SK-N-SH treated with all-trans-retinoic acid at 6 μM for 48 hours (cell line): ENCODE measurements around the gene BABAM2.

Source experiments
- ARNTL ChIP-seq: fragments of 450-650 bp; formaldehyde crosslinking; IDR thresholded peaks from 2 replicates; pipeline ENCODE4 v1.5.0; 2020; ENCODE audit warnings: low read depth, mild to moderate bottlenecking, moderate library complexity, borderline replicate concordance
- RARB ChIP-seq: fragments of 250-450 bp; sonication (Bioruptor Pico); IDR thresholded peaks from 2 replicates; pipeline ENCODE4 v1.8.0; 2021; ENCODE audit warnings: mild to moderate bottlenecking, moderate library complexity
- TCF4 ChIP-seq: fragments of 250-450 bp; sonication (Bioruptor Pico); IDR thresholded peaks from 2 replicates; pipeline ENCODE4 v1.8.0; 2021; ENCODE audit warnings: mild to moderate bottlenecking, moderate library complexity, borderline replicate concordance
- ZC3H10 ChIP-seq: fragments of 250-450 bp; sonication (Bioruptor Pico); IDR thresholded peaks from 2 replicates; pipeline ENCODE4 v1.5.1; 2021; ENCODE audit warnings: mild to moderate bottlenecking, moderate library complexity
- ZNF8 ChIP-seq: fragments of 450-650 bp; formaldehyde crosslinking; IDR thresholded peaks from 2 replicates; pipeline ENCODE4 v1.5.0; 2020; ENCODE audit warnings: mild to moderate bottlenecking, moderate library complexity

DNA sequence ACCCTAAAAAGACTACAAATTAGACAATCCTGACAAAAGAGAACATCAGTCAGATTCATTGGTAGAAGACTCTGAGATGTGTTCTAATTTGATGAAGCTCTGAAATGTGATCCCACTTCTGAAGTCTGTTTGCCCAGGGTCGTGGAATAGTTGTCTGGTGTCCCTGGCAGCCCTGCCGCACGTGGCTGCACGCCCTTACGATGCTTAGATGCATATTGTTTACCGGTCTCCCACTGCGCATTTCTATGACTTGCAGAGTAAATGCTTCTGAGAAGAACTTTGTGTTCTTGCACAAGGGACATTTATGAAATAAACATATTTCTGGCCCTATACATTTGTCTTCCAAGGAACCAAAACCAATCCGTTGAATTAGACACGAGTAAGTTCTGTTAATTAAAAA is 243.2 kb downstream of the BABAM2 start:
- TF ChIP-seq TCF4 (CRISPR knock-in tag) (no peak), ZC3H10 (CRISPR knock-in tag) (no peak), RARB (no peak), ARNTL (CRISPR knock-in tag) (no peak), ZNF8 (CRISPR knock-in tag) (no peak)
